NT2/D1 (cell line): ENCODE results near the gene GABBR2.

Experiments
- SUZ12 ChIP-seq: IDR thresholded peaks from 2 replicates; pipeline ENCODE4 v1.6.1; 2011; ENCODE audit not compliant: insufficient read length, insufficient read depth; ENCODE audit errors: extremely low read depth
- YY1 ChIP-seq: IDR thresholded peaks from 2 replicates; pipeline ENCODE4 v1.6.1; 2011; ENCODE audit not compliant: insufficient read length, insufficient read depth
- ZNF274 ChIP-seq: IDR thresholded peaks from 2 replicates; pipeline ENCODE4 v1.6.1; 2011; ENCODE audit warnings: mild to moderate bottlenecking, low read depth, low read length

GRCh38 chr9:98491828-98492227, 216.9 kb downstream of the GABBR2 start:
- TF ChIP-seq SUZ12 (no peak), ZNF274 (no peak), YY1 (no peak)
